NCI-H128 (cell line): ENCODE data around the gene GRM1.
"Not testable (repeated sequence)": the region's sequence is repeated elsewhere in the genome, so short reads cannot be mapped to it uniquely, and the experiment has no call there.

ENCODE experiments used
- DNase-seq: peaks from one replicate; lab custom pipeline; 2025; ENCODE audit not compliant: unreplicated experiment; lab: John Stamatoyannopoulos, UW

Gene GRM1

DNA sequence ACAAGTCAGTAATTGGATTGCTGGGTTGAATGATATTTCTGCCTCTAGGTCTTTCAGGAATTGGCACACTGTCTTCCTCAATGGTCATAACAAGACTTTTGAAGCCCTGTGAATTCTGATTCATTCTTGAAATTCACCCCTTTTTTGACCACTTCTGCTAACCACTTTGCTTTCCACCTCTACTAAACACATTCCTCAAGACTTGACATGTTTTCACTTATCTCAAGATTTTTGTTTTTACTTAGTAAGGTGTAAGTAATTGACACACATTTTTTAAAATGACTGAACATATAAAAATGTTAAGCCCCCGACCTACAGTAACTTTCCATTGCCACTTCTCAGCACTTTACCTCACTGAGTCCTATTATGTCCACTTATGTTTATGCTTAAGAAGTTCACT lies 239.1 kb downstream of the GRM1 start:
- DNase-seq = no peak

DNA sequence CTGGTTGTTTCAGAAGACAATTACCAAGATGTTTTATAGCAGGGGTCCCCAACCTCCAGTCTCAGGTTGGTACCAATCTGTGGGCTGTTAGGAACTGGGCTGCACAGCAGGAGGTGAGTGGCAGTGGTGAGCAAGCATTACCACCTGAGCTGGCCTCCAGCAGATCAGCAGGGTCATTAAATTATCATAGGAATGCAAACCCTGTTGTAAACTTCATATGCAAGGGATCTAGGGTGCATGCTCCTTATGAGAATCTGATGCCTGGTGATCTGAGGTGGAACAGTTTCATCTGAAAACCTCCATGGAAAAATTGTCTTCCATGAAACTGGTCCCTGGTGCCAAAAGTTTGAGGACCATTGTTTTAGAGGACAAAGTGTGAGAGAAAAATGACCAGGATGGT lies 240.6 kb downstream of the GRM1 start:
- DNase-seq = no peak

- DNase-seq = not testable (repeated sequence)
These were observed 242.3 kb downstream of the GRM1 start for GRCh38 chr6:146271163-146271562.

- no peak for DNase-seq
These were observed 244.6 kb downstream of the GRM1 start for GRCh38 chr6:146273490-146273889.

DNA sequence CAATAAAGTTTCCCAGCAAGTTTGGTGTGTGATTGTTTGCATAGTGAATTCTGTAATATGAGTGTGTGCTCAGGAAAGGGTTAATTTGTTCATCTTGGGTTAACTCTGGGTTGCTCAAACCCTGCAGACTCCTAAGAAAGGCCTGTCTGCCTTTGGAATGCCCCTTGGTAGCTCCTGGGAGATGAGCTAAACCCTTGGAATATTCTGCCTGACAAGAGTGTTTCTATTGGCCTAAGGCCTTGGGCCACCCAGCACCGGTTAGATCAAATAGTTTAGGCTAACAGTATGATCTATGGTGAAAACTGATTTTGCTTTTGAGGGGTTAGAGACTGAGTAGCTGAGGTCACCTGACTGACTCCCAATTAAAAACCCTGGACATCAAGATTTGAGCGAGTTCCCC lies 248.3 kb downstream of the GRM1 start:
- no peak for DNase-seq

DNA sequence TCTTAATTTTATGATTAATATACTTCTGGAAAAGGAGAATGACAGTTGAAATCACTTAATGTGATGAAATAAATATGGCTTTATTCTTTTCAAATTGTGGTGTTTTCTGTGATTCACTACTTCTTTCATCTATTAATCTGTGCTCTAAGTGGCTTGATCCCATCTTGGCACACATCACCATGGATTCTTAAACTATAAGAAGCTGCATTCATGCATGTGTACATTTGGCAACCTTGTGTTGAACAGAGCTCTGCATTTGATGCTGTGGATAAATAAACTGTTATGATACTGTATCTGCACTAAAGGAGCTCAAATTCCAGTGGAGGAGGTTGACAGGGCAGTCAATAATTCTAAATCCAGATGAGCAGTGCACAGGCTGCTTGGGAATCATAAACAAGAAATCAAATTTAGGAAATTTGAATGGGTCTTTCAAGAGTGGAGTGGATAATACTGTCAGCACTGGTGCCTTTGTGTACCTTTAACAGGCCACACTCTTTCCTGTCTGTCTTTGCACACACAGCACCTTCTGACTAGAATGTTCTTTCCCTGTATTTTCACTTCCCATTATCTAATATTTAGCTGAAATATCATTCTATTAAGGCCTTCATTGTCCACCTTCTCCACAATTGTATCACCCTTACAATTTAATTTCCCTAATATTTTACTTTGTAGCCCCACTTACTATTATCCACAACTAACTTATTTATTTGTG lies 252.9 kb downstream of the GRM1 start:
- no peak for DNase-seq

DNA sequence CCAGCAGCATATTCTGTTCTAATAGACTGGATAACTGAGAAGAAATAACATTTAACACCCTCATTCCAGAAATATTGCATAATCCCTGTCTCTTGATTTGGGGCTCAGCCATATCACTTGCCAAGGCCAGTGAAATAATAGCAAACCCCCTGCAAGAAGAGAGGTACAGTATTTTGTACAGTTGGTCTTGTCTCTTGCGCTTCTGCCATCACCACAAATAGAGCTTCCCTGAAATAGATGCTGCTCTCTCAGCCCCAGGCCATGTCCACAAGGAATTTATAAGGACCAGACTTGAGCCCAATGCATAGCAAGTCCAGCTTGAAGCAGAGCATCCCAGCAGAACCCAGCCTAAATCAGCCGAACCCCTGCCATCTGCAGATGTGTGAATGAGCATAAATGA lies 254.0 kb downstream of the GRM1 start:
- no peak for DNase-seq

- no peak for DNase-seq
These were observed 255.4 kb downstream of the GRM1 start for GRCh38 chr6:146284311-146284710.

- DNase-seq = no peak
These were observed 258.1 kb downstream of the GRM1 start for GRCh38 chr6:146286961-146287360.

- no peak for DNase-seq
These were observed 259.0 kb downstream of the GRM1 start for GRCh38 chr6:146287691-146288369.

- DNase-seq = no peak
These were observed 261.1 kb downstream of the GRM1 start for GRCh38 chr6:146289816-146290588.

DNA sequence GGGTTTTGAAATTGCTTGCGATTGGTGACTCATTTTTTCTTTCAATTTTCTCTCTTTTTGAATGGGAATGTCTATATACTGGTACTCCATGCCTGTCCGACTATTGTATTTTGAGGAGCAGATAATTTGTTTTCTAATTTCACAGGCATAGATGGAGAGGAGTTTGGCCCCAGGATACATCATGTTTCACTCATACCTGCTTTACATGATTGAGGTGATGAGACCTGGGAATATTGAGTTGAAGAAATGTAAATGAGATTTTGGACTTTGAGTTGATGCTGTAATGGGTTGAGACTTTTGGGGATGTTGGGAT lies 261.7 kb downstream of the GRM1 start:
- DNase-seq = no peak

DNA sequence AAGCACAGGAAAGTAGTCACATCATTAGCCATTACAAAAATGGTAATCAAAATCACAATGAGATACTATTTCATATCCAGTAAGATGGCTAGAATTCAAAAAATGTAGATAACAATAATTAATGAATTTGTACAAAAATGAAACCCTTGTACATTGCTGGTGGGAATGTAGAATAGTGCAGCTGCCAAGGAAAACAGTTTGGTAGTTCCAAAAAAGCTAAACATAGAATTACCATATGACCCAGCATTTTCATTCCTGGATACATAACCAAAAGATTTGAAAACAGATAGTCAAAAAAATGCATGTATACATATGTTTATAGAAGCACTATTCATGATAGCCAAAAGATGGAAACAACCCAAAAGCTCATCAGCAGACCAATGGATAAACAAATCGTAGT lies 263.6 kb downstream of the GRM1 start:
- no peak for DNase-seq

- DNase-seq = no peak
These were observed 266.8 kb downstream of the GRM1 start for GRCh38 chr6:146295695-146296094.

- DNase-seq = no peak
These were observed 269.0 kb downstream of the GRM1 start for GRCh38 chr6:146297815-146298214.

DNA sequence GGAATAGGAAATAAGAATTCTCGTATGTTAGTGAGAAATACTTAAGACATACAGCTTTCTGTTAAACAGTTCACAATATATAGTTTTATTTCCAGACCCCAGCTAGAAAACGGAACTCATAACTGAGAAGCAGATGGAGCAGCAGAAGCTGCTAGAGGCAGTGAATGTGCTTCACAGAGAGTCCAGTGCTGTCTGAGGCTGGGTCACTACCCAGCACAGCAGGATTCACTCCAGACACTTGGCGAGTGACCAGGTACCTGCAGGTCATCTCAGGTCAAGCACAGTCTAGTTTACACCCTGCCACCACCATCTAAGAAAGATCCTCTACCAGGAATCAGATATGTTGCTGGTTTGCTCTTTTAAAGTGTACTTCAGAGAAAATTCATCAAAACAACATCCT lies 271.7 kb downstream of the GRM1 start:
- DNase-seq = no peak

DNA sequence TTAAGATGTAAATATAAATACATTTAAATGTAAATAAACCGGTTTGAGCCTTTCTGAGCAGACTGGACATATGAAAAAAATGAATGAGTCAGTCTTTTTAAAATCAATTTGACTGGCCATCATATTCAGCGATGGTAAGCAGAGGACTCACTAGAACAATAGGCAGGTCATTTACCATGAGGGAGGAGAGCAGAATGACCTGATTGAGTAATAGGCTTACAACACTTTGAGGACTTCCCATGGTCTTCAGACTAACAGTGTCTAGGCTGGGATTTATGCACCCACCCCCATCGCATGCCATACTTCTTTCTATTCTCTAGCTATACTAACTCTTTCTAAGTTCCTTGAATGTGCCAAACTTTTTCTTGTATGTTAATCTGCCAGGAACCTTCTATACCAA lies 272.9 kb downstream of the GRM1 start:
- DNase-seq = no peak

DNA sequence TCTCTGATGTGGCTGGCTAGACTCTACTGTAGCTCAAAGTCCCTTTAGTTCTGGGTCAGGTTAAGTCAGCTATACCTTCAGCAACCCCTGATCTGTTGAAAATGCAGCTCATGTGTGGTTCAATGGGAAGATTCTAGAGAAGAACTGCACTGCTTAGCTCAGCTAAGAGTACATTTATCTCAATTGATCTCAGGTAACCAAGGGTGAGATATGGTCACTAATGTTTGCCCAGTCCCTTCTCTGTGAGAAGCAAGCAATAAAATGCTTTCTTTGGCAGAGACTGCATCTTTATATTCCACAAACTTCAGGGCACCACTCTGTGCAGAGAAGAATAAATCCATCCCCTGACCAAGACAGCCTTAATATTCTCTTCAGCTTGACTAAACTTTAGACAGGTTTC lies 274.1 kb downstream of the GRM1 start:
- no peak for DNase-seq

- DNase-seq = no peak
These were observed 275.3 kb downstream of the GRM1 start for GRCh38 chr6:146304181-146304580.

- no peak for DNase-seq
These were observed 276.2 kb downstream of the GRM1 start for GRCh38 chr6:146305092-146305491.

DNA sequence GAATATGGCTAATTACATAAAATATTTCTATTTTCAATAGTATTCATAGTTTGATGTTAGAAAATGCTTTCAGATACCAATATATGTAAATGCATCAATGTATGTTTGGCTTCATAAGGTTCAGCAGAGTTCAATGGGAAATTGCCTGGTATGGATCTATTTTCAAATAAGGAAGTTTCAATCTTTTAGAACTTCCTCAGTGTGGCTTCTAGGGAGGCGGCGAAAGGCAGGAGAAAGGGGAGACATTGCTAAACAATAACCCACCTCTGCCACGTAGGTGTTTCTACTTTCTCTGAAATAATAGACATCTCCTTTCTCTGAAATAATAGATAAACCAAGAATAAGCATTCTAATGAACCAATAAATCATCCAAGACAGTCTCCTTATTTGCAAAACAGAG lies 277.1 kb downstream of the GRM1 start:
- no peak for DNase-seq

DNA sequence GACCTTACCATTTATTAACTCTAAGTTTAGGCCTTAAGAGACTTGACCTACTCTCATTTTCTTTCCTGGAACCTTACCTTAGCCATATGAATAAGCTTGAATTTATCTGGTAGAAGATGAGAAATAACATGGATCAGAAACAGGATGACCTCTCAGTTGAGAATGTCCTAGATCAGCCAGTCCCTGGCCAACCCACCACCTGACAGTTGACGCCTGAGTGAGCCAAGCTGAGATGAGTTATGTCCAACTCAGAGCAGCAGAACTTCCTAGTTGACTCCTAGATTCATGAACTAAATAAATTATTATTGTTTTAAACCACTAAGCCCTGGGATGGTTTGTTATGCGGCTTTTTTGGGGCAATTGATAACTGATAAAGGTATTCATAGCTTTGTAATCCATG lies 281.8 kb downstream of the GRM1 start:
- no peak for DNase-seq
